Measurements from ENCODE around the gene EEIG1. TPM values are rescaled to one million over a fixed set of nuclear protein-coding genes. Genes with fewer than 3 reads are reported as not detected.
A peak's percentile ranks its signal among the peaks of the same experiment; 100 is the strongest.

EEIG1 gene
- total and polyA plus RNA-seq, 8 donors = 25.4 to 85.4 (median 62.1) TPM

GRCh38 chr9:128002959-128003358 lies 22.2 kb upstream of the EEIG1 start:
- Histone ChIP-seq H3K9me3 (no peaks in the 10 kb centered on the region), H3K27me3 (no peaks in the 10 kb centered on the region), H3K36me3 (no peaks in the 10 kb centered on the region), H3K4me3 (no peak overlapping the region), H3K27ac (no peak overlapping the region), H3K4me1 (peaks cover 0 to 12% (median 0%) of the 10 kb centered on the region in 3 donors)
- FAIRE-seq = no peak
- ATAC-seq = no peak
- no peak for DNase-seq
- 84% methylated on average over 5 of the region's 5 CpGs for WGBS, 2 donors
- intact Hi-C loops (cut with DNase I) = no loop called here
- TF ChIP-seq CTCF (IDR thresholded peaks at IDR 0.05) = no peak

DNA sequence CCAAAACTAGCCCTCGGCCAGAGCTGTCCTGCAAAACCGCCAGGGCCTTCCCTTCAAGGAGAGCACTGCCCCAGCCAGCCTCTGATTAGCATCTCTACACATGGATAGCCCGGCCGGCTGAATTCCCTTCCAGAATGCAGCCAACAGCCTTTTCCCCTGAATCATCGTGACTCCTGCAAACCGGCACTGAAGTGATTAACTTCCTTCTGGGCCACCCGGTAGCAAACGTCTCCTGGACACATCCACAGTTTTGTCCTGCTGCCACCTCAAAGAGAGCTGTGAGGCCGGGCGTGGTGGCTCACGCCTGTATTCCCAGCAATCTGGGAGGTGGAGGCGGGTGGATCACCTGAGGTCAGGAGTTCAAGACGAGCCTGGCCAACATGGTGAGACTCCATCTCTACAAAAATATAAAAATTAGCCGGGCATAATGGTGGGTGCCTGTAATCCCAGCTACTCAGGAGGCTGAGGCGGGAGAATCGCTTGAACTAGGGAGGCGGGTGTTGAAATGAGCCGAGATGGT lies 21.1 kb upstream of the EEIG1 start:
- FAIRE-seq = no peak
- no peaks in the 10 kb centered on the region for H3K9me3 ChIP-seq
- no peak for DNase-seq
- 76 to 78% methylated on average over 18 of the region's 18 CpGs for whole genome bisulfite sequencing, 2 donors
- no peaks in the 10 kb centered on the region for H3K36me3 ChIP-seq
- H3K4me3 ChIP-seq = no peak overlapping the region
- no peak overlapping the region for H3K27ac ChIP-seq
- no peaks in the 10 kb centered on the region for H3K27me3 ChIP-seq
- no peak for TF ChIP-seq CTCF (IDR thresholded peaks at IDR 0.05)
- peak in 3 of 4 donors; percentile 13 to 47 (median 28) for ATAC-seq
- H3K4me1 ChIP-seq = peaks cover 0 to 8% (median 0%) of the 10 kb centered on the region in 3 donors
- intact Hi-C loops (cut with DNase I) = no loop called here

DNA sequence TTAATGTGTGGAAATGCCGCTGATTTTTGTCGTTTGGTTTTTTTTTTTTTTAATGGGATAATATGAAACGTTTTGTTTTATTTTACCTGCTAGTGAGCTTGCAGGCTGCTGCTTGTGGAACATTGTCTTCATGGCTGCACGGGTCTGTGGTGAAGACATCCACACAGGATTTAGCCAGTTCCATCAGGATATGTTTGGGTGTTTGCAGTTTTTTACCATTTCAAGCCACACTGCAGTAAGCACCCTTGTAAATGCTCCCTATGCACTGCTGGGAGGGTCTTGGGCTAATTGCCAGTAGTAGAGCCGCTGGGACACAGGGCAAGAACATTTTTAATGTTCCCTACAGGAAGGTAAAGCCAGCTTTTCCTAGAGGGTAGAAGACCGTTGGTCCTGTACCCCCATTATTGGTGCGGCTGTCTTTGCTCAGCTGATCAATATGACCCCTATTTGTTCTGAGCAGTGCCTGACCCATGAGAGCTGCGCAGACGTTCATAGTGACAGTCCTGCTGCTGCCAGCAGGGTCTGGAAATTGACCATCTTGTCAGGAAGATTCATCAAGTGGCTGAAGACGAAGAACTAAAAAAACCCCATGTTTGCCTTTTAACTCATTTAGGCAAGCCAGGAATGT lies 20.5 kb upstream of the EEIG1 start:
- intact Hi-C loops (cut with DNase I) = no loop called here
- H3K4me3 ChIP-seq = no peak overlapping the region
- no peak for TF ChIP-seq CTCF (IDR thresholded peaks at IDR 0.05)
- DNase-seq (no peak), FAIRE-seq (no peak), ATAC-seq (no peak)
- H3K27ac ChIP-seq = no peak overlapping the region
- WGBS, 2 donors = 72 to 83% methylated on average over 10 of the region's 10 CpGs
- no peaks in the 10 kb centered on the region for H3K27me3 ChIP-seq
- no peaks in the 10 kb centered on the region for H3K36me3 ChIP-seq
- no peaks in the 10 kb centered on the region for H3K9me3 ChIP-seq
- H3K4me1 ChIP-seq = peaks cover 0 to 3% (median 0%) of the 10 kb centered on the region in 3 donors

- Histone ChIP-seq H3K27ac (no peak overlapping the region), H3K9me3 (no peaks in the 10 kb centered on the region), H3K4me3 (no peak overlapping the region), H3K36me3 (no peaks in the 10 kb centered on the region), H3K4me1 (no peaks in the 10 kb centered on the region), H3K27me3 (no peaks in the 10 kb centered on the region)
- no peak for DNase-seq
- intact Hi-C loops (cut with DNase I) = no loop called here
- WGBS, 2 donors = 84 to 97% methylated on average over 2 of the region's 2 CpGs
- FAIRE-seq = no peak
- TF ChIP-seq CTCF (IDR thresholded peaks at IDR 0.05) = no peak
- no peak for ATAC-seq
Observed at GRCh38 chr9:127999461-127999860, 18.7 kb upstream of the EEIG1 start.

GRCh38 chr9:127993721-127994120 lies 12.9 kb upstream of the EEIG1 start:
- ATAC-seq = no peak
- H3K4me3 ChIP-seq = no peak overlapping the region
- H3K9me3 ChIP-seq = no peaks in the 10 kb centered on the region
- DNase-seq = no peak
- H3K36me3 ChIP-seq = no peaks in the 10 kb centered on the region
- no peak for FAIRE-seq
- no peak for TF ChIP-seq CTCF (IDR thresholded peaks at IDR 0.05)
- H3K4me1 ChIP-seq = peaks cover 11 to 14% (median 11%) of the 10 kb centered on the region in 3 donors
- 93 to 95% methylated on average over 4 of the region's 4 CpGs for WGBS, 2 donors
- H3K27me3 ChIP-seq = no peaks in the 10 kb centered on the region
- intact Hi-C loops (cut with DNase I) = no loop called here
- no peak overlapping the region for H3K27ac ChIP-seq

All from pancreas (tissue), 10 donors.